ENCODE measurements around the gene GRB10.

- TF ChIP-seq POLR2AphosphoS5 (IDR thresholded peaks at IDR 0.05; ENCODE audit: low read depth, low read length) (no peak), POLR2A (IDR thresholded peaks at IDR 0.05; ENCODE audit: low read depth, low read length) (no peak), TAF1 (IDR thresholded peaks at IDR 0.05; ENCODE audit: low read depth, low read length) (no peak), SPI1 (IDR thresholded peaks at IDR 0.05; ENCODE audit: low read depth, low read length) (no peak), PAX5 (IDR thresholded peaks at IDR 0.05; ENCODE audit: insufficient read depth, low read length, severe bottlenecking) (no peak), POU2F2 (IDR thresholded peaks at IDR 0.05; ENCODE audit: low read depth, low read length) (no peak)
These were observed 177.6 kb downstream of the GRB10 start for GRCh38 chr7:50605059-50605458.

Measured in GM12891 (cell line).